ENCODE data around the gene DSCAM.

GRCh38 chr21:40731206-40731605, 115.8 kb downstream of the DSCAM start:
- TF ChIP-seq EZH2phosphoT487 (IDR thresholded peaks at IDR 0.05), result no peak
- TF ChIP-seq CTCF (IDR thresholded peaks at IDR 0.05), result no peak
